ENCODE data around the gene DCTN4. TPM values are rescaled to one million over a fixed set of nuclear protein-coding genes. Genes with fewer than 3 reads are reported as not detected.

Gene DCTN4
- total RNA-seq, 1 experiment from 2014 or later: 48.5 TPM

DNA sequence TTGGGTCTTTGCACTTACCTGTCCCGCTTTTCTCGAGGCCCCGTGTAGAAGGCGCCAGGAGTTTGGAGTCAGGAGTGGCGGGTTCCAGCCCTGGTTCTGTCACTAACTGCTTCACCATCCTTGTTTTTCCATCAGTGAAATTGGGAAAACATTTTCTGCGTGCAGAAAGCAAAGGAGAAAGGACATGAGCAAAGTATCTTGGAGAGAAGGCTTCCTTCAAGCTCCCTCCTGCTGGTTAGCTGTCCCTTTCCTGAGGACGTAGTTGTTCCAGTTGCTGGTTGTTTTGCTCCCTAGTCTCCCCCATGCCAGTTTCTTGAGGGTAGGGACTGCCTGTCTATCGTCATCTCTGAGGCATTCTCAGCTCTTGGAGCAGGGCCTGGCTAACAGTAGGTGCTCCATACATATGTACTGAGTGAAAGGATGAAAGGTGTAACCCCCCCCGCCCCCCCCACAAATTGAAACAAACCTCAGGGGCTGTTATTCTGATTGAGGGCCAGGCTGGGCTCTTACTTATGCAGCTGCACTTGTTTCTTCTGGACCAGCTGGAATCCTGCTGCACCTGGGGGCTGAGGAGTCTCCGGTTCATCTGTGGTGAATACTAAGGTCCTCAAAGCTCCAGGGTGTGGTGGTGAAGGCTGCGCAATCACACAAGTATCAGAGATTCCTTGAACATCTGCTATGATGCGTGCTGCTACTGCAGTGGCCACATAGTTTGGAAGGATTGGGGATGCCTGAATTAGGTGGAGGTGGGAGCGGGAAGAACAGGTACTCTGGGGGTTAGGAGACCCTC lies 20.8 kb upstream of the DCTN4 start:
- H3K4me1 Mint-ChIP-seq: peaks cover 64 to 66% of the 10 kb centered on the region in 2 experiments
- peak overlapping the region; percentile 68 for H3K4ac ChIP-seq (ENCODE audit: low read depth, low read length)
- H2AFZ ChIP-seq (ENCODE audit: low read length): no peak overlapping the region
- no peak overlapping the region for H3T11ph ChIP-seq (ENCODE audit: low read length)
- no peak overlapping the region for H3K56ac ChIP-seq (ENCODE audit: insufficient read length, low read depth, low read length)
- H3K27me3 ChIP-seq (ENCODE audit: insufficient read depth, low read length): peaks cover 4% of the 10 kb centered on the region; the same call in 1 of the 2 replicates
- H3K27ac ChIP-seq (ENCODE audit: insufficient read length, low read depth, low read length): peak overlapping the region; percentile 91
- H4K20me1 ChIP-seq (ENCODE audit: control insufficient read depth, insufficient read depth, insufficient read length): no peaks in the 10 kb centered on the region
- H3K23ac ChIP-seq (ENCODE audit: insufficient read length, low read depth, low read length): no peak overlapping the region
- peak overlapping the region; percentile 28 for H4K5ac ChIP-seq (ENCODE audit: insufficient read length, low read depth, low read length)
- no peak overlapping the region for H2BK20ac ChIP-seq (ENCODE audit: low read depth, low read length, poor library complexity, severe bottlenecking)
- peaks cover 46% of the 10 kb centered on the region for H3K27me3 Mint-ChIP-seq (ENCODE audit: low read depth)
- peak overlapping the region; percentile 84 for H3K9ac ChIP-seq (ENCODE audit: extremely low read depth, insufficient read length, low read length)
- H3K18ac ChIP-seq (ENCODE audit: insufficient read length, low read depth, low read length): peak overlapping the region; percentile 79
- no peaks in the 10 kb centered on the region for H3K9me3 ChIP-seq (ENCODE audit: control insufficient read depth, low read depth, low read length)
- DNase-seq: peak; percentile 93
- no peak overlapping the region for H2BK120ac ChIP-seq (ENCODE audit: low read depth, low read length, poor library complexity, severe bottlenecking)
- WGBS (ENCODE audit: extremely low coverage, insufficient read length, low lambda C conversion rate): no CpG with 5 or more reads among the region's 13 CpGs
- H4K8ac ChIP-seq (replicated peaks; ENCODE audit: insufficient read length, low read depth, low read length): no peak overlapping the region
- no peak overlapping the region for H2BK15ac ChIP-seq (ENCODE audit: low read depth, low read length)
- H3K4me1 ChIP-seq (ENCODE audit: insufficient read depth, low read length): peaks cover 31% of the 10 kb centered on the region
- H2AK5ac ChIP-seq (ENCODE audit: insufficient read length, low read length): peak overlapping the region; percentile 10
- H4K91ac ChIP-seq (ENCODE audit: insufficient read length, low read depth, low read length): peak overlapping the region; percentile 71
- peak overlapping the region; percentile 97 to 98 (median 97) for H3K27ac Mint-ChIP-seq
- no peaks in the 10 kb centered on the region; a peak in 1 of 5 replicates for H3K9me3 Mint-ChIP-seq
- peak overlapping the region; percentile 82 for H2BK12ac ChIP-seq (ENCODE audit: insufficient read length, low read depth, low read length)
- H3K4me2 ChIP-seq (ENCODE audit: insufficient read depth, insufficient read length, low read length): peak overlapping the region; percentile 95
- peaks cover 17 to 19% (median 19%) of the 10 kb centered on the region in 3 experiments for H3K36me3 Mint-ChIP-seq (ENCODE audit: insufficient read depth in 1 of 3, low read depth in 3 of 3)
- H3K79me1 ChIP-seq (ENCODE audit: insufficient read depth, low read depth, low read length, poor library complexity, severe bottlenecking): no peaks in the 10 kb centered on the region
- peaks cover 2% of the 10 kb centered on the region; the same call in 1 of the 2 replicates for H3K79me2 ChIP-seq (ENCODE audit: insufficient read depth, low read length)
- H2BK5ac ChIP-seq (ENCODE audit: insufficient read length, low read length): no peak overlapping the region
- H3K4me3 Mint-ChIP-seq: peak overlapping the region; percentile 89 to 99
- H3K14ac ChIP-seq (ENCODE audit: insufficient read depth, low read length): peak overlapping the region; percentile 69
- TF ChIP-seq, protein P1, sequence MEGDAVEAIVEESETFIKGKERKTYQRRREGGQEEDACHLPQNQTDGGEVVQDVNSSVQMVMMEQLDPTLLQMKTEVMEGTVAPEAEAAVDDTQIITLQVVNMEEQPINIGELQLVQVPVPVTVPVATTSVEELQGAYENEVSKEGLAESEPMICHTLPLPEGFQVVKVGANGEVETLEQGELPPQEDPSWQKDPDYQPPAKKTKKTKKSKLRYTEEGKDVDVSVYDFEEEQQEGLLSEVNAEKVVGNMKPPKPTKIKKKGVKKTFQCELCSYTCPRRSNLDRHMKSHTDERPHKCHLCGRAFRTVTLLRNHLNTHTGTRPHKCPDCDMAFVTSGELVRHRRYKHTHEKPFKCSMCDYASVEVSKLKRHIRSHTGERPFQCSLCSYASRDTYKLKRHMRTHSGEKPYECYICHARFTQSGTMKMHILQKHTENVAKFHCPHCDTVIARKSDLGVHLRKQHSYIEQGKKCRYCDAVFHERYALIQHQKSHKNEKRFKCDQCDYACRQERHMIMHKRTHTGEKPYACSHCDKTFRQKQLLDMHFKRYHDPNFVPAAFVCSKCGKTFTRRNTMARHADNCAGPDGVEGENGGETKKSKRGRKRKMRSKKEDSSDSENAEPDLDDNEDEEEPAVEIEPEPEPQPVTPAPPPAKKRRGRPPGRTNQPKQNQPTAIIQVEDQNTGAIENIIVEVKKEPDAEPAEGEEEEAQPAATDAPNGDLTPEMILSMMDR (conservative IDR thresholded peaks at IDR 0.05): 0 out of 3 replicates have a peak, but pooled peaks have one; percentile 4
- H3K23me2 ChIP-seq (ENCODE audit: insufficient read length, low read depth, low read length, poor library complexity, severe bottlenecking): peaks cover 13% of the 10 kb centered on the region

Data from H9 (cell line).